ENCODE results near the gene PTRHD1.

GRCh38 chr2:24768013-24768412 is 25.2 kb downstream of the PTRHD1 start:
- TF ChIP-seq CTCF (IDR thresholded peaks at IDR 0.05 in 2 of 3, conservative IDR thresholded peaks at IDR 0.05 in 1 of 3; ENCODE audit: control insufficient read depth in 2 of 3, extremely low read depth in 1 of 3, insufficient read depth in 1 of 3, low read depth in 3 of 3, low read length in 3 of 3) (no peak), WRNIP1 (IDR thresholded peaks at IDR 0.05; ENCODE audit: borderline replicate concordance, low read depth, low read length) (no peak), RFX5 (IDR thresholded peaks at IDR 0.05; ENCODE audit: low read depth, low read length) (no peak)
